Glutamatergic neuron (in vitro differentiated cells): ENCODE results near the gene P2RX2. TPM values are rescaled to one million over a fixed set of nuclear protein-coding genes. Genes with fewer than 3 reads are reported as not detected.

Experiments used
- DNase-seq: peaks from one replicate; pipeline ENCODE4 v3.0.0; 2022
- H3K27ac Mint-ChIP-seq: one replicate; pipeline ENCODE4 v1.8.0; 2020; ENCODE audit warnings: mild to moderate bottlenecking, mixed read lengths, inconsistent platforms; ENCODE audit not compliant: unreplicated experiment
- H3K27me3 Mint-ChIP-seq: one replicate; pipeline ENCODE4 v1.8.0; 2020; ENCODE audit warnings: mild to moderate bottlenecking, moderate library complexity, mixed read lengths, inconsistent platforms; ENCODE audit not compliant: unreplicated experiment
- H3K36me3 Mint-ChIP-seq: one replicate; pipeline ENCODE4 v1.8.0; 2020; ENCODE audit warnings: mild to moderate bottlenecking, mixed read lengths, inconsistent platforms; ENCODE audit not compliant: unreplicated experiment
- H3K4me1 Mint-ChIP-seq: one replicate; pipeline ENCODE4 v1.8.0; 2020; ENCODE audit warnings: mild to moderate bottlenecking, low read depth, mixed read lengths, inconsistent platforms; ENCODE audit not compliant: unreplicated experiment
- H3K4me3 Mint-ChIP-seq: one replicate; pipeline ENCODE4 v1.8.0; 2020; ENCODE audit warnings: mild to moderate bottlenecking, mixed read lengths, inconsistent platforms; ENCODE audit not compliant: unreplicated experiment
- H3K9me3 Mint-ChIP-seq: one replicate; pipeline ENCODE4 v1.8.0; 2020; ENCODE audit warnings: mild to moderate bottlenecking, moderate library complexity, mixed read lengths, inconsistent platforms; ENCODE audit not compliant: unreplicated experiment
- CTCF ChIP-seq: fragments of 200-600 bp; sonication (generic); IDR thresholded peaks from one replicate; pipeline ENCODE4 v1.5.0; 2021; ENCODE audit not compliant: partially characterized antibody, unreplicated experiment
- total RNA-seq: library from RNA; stranded (reverse); fragmentation: NEBNext Ultra II Directional; extraction: Animal tissue kit (Norgen Biotek cat#: 25700); gene quantifications from one replicate; pipeline ENCODE4 v1.2.1, GENCODE V29; 2021; ENCODE audit not compliant: unreplicated experiment

The P2RX2 gene
- total RNA-seq, 1 donor from 2014 or later = 4.1 TPM

- Mint-ChIP-seq H3K36me3 (no peaks in the 10 kb centered on the region), H3K27me3 (peaks cover 6% of the 10 kb centered on the region), H3K9me3 (peaks cover 4% of the 10 kb centered on the region), H3K4me1 (peaks cover 1% of the 10 kb centered on the region), H3K4me3 (no peak overlapping the region), H3K27ac (no peak overlapping the region)
- no peak for DNase-seq
- TF ChIP-seq CTCF = no peak
Measured at GRCh38 chr12:132639956-132640520, 21.5 kb downstream of the P2RX2 start.

GRCh38 chr12:132640936-132641335 is 22.4 kb downstream of the P2RX2 start:
- no peak for TF ChIP-seq CTCF
- Mint-ChIP-seq H3K4me1 (no peaks in the 10 kb centered on the region), H3K36me3 (no peaks in the 10 kb centered on the region), H3K4me3 (no peak overlapping the region), H3K9me3 (peaks cover 4% of the 10 kb centered on the region), H3K27ac (no peak overlapping the region), H3K27me3 (peaks cover 3% of the 10 kb centered on the region)
- DNase-seq = no peak

DNA sequence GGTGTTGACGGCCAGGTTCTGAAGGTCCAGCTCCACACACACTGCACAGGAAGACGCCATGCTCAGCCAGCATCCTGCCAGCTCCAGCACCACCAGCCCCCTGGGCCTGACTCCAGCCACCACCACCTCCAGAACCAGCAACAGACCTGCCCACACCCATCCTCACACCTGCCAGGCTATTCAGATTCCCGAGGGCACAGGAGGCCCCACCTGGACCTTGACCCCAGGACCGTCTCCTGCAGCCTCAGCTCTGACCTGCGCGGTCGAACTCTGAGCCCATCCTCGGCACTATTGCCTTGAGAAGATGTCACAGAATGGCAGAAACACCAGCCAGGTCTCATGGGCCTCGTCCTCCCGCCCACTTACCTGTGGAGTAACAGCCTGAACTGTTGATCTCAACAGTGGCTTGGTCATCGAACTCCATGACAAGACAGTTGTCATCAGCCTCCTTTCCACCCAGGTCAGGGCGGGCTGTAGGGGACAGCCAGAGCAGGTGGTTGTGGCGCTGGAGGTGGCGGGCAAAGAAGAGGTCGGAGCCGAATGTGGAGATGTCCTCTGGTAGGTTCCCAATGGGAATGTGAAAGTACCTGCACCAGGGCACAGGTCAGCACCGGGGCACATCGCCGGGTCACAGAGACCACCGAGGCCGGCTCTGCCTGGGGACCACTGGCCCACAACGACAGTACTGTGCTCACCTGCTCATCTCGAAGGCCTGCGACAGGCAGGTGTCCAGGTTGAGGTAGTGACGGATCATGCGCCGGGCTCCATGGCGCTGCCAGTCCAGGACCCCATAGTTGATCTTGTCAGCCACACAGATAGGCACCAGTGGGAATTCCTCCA is 23.5 kb downstream of the P2RX2 start:
- Mint-ChIP-seq H3K9me3 (peaks cover 4% of the 10 kb centered on the region), H3K4me1 (no peaks in the 10 kb centered on the region), H3K36me3 (no peaks in the 10 kb centered on the region), H3K27me3 (peaks cover 2% of the 10 kb centered on the region), H3K27ac (no peak overlapping the region), H3K4me3 (no peak overlapping the region)
- TF ChIP-seq CTCF = no peak
- DNase-seq = no peak

DNA sequence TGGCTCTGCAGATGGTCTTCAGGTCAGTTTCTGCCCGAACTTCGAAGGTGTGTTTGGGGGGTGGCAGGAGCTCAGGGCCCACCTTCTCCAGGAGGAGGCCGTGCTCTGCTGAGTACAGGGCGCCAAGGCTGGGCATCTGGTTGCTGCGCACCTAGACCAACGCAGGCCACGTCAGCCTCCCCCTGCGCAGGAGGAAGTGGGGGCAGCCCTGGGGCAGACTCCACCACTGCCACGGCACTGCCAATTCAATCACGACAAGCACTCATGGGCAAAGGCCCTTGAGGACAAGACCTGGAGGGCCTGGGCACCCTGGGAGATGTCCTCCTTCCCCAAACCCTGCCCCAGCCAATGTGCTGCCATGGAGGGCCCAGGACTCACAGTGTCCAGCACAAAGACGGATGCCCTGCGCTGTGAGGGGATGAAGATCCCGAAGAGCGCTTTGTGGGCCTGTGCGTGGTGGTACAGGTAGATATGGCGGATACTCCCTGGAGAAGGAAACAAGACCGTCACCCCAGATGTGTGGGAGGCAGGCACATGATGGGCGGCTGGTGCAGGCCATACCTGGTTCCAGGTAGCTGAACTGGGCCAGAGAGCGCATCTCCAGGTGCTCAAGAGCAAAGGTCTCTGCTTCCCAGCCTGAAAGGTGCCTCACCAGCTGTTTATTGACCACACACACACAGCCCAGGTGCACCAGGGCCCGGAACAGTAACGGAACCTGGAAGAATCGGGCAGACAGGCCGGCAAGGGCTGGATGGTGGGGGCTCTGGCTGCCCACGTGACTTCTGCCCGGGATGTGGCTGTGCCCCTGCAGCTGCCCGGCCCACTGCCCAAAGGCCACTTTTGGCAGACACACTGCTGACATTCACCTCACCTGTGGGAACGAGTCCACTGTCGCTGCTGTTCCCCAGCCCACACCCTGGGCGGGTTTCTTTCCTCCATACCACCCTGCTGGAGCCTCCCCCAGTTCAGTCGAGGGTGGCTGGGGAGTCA is 24.6 kb downstream of the P2RX2 start:
- Mint-ChIP-seq H3K4me1 (no peaks in the 10 kb centered on the region), H3K27me3 (peaks cover 2% of the 10 kb centered on the region), H3K27ac (no peak overlapping the region), H3K9me3 (peaks cover 2% of the 10 kb centered on the region), H3K36me3 (no peaks in the 10 kb centered on the region), H3K4me3 (no peak overlapping the region)
- TF ChIP-seq CTCF = no peak
- DNase-seq = no peak
